Regular cardiac myocyte (primary cell): ENCODE results near the gene GRAMD2B. TPM values are rescaled to one million over a fixed set of nuclear protein-coding genes. Genes with fewer than 3 reads are reported as not detected.

Source experiments
- total RNA-seq: library from RNA; depleted of rRNA; stranded (reverse); fragments of >200 nt; gene quantifications from 2 replicates; pipeline ENCODE4 v1.2.3, GENCODE V29; 2014

GRAMD2B gene, protein sequence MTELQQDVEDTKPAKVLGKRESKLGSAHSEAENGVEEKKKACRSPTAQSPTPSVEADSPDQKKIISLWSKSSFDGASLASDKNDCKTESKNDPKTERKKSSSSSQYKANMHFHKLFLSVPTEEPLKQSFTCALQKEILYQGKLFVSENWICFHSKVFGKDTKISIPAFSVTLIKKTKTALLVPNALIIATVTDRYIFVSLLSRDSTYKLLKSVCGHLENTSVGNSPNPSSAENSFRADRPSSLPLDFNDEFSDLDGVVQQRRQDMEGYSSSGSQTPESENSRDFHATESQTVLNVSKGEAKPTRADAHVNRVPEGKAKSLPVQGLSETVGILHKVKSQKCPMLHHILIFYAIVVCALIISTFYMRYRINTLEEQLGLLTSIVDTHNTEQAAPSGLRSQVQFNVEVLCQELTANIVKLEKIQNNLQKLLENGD
- 17.8 and 34.7 TPM in 2 replicates for total RNA-seq

DNA sequence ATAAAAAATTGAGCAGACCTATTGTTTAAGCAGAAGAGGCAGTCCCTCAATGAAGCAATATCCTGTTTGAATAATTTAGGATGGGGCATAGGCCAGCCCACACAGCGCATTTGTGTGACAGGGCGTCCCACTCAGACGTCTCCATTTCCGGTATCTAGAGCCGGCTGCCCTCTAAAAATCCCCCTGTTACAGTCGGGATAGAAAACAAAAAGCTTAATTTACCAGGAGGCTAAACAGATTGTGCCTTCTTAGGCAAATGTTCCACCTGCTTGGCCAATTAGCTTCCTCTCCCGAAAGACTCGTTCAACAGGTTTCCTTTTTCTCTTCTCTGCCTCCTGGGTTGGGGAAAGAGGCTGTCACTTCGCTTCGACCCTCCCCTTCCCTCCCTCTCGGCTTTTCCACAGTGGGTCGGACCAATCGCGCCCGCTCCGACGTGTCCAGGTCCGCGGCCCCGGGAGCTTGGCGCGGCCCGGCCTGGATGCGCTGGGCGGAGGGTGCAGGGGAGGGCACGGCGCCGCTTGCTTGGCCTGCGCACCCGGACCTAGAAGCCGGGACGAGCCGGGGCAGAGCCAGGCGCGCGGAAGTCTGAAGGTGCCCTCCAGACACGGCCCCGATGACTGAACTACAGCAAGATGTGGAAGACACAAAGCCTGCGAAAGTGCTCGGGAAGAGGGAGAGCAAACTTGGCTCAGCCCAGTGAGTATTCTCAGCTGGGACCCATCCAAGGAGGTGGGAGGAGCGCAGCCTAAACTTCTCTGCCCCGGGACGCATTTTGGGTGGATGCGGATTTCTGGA lies at the start of gene GRAMD2B:
Gene GRAMD2B (plus strand): TSS at position 416 of the 795 bp plus-strand sequence. CDS start 198 bp downstream, at position 614.

Other genes with a start within 250 kb of the GRAMD2B start
- 27.9 and 33.4 TPM in 2 replicates for gene ALDH7A1, start 171.8 kb downstream of the GRAMD2B start, total RNA-seq
- gene PHAX, start 177.5 kb downstream of the GRAMD2B start, total RNA-seq = 75.8 and 86.7 TPM in 2 replicates